HT1080 (cell line): ENCODE measurements around the gene TFIP11. TPM values are rescaled to one million over a fixed set of nuclear protein-coding genes. Genes with fewer than 3 reads are reported as not detected.

Source experiments
- DNase-seq: peaks from one replicate; pipeline ENCODE4 v3.0.0-alpha.2; 2015; ENCODE audit warnings: low read depth
- polyA plus RNA-seq, 2 experiments: library from polyadenylated mRNA; depleted of rRNA; stranded (reverse); fragments of >200 nt; gene quantifications; 2 replicates each; pipeline ENCODE4 v1.2.3, GENCODE V29; 2015
- total RNA-seq: library from RNA; depleted of rRNA; stranded (reverse); fragments of >200 nt; shearing (Covaris generic); gene quantifications from 2 replicates; pipeline ENCODE4 v1.2.3, GENCODE V29; 2014; rRNA removed

Gene TFIP11
- 41.9 and 44.7 TPM in 2 replicates for total RNA-seq
- 18.2 and 20.1 TPM in 2 replicates for polyA plus RNA-seq (2015; cell fraction: cytosol; rRNA removed)
- 68.2 and 71.1 TPM in 2 replicates for polyA plus RNA-seq (2015; cell fraction: nucleus; rRNA removed)

DNA sequence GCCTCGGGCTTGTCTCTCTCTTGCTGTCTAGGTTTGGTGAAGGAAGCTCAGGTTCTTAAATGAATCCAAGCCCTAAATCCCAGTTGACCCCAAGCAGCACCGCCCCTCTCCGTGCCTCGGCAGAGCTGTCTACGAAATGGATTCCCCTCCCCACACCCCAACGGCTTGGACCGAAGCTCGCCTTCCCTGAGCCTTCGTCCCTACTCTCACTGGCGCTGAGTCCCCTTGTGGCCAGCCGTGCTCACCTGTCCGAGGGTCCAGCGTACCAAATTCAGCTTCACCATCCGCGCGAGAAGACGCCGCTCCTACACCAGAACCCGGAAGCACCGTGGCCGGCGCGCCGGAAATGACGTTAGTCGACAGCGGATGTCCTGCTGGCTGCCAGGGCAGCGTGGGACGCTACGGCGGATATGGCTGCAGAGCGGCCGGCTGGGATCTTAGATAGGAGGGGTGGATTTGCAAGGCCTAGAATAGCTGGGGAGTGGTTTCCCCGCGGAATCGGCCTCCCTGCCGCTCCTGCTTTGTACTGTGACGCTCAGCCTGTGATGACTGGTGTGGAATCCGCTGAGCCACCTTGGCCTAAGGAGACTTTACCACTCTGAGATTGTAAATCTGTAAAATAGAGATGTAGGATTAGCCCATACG lies at the start of gene TFIP11:
TSS of gene TFIP11 (minus strand) at position 325 of the 645 bp plus-strand sequence. CDS start 2,201 bp downstream, outside the sequence.
- peak; percentile 89 for DNase-seq

DNA sequence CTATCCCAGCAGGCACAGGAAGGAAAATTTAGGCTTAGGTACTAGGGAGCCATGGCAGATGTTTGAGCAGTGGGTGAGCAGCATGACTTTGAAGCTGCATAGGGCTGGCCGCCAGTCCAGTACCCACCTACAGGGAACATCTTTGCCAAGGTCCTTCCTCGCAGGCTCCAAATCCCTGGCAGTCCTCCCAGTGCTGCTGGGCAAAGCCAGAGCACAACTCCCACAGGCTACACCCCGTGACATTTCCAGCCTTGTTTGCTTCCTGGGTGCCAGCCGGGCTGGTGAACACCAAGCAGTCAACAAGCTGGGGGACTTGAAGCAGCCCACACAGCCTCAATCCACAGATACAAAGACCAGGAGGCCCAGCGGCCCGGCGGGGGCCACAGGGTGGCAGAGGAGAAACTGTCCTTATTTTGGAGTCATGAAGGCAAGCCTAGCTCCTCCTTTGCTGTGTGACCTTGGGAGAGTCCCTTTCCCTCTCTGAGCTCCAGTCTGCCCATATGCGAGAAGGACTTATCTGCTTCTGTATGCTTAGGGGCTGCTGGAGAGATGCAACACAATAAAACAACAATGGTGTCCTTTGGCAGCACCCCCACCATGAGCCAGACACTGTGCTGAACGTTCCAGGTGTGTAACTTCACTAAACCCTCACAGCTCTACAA lies 49.6 kb upstream of the TFIP11 start:
- no peak for DNase-seq

DNA sequence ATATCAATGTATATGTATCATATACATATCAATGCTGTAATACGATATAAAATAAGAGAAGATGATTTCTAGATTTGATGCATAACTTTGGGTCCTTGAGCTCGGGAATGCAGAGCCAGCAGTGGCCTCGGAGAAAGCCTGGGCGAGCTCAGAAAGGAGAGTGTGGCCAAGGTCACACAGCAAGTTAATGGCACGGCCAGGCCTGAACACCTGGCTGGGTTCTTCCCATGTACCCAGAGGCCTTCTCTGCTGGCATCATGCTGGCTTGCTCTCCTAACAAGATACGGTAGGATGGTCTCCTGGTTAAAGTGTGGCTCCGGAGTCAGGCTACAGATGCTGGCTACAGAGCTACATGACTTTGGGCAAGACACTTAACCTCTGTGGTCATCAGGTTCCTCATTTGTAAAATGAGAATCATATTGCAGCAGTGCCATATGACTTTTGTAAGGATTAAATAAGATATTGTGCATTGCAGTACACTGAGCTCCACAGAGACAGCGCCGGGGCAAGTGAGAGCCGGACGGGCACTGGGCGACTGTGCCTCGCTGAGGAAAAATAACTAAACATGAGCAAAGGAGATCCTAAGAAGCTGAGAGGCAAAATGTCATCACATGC lies 47.8 kb upstream of the TFIP11 start:
- no peak for DNase-seq

DNA sequence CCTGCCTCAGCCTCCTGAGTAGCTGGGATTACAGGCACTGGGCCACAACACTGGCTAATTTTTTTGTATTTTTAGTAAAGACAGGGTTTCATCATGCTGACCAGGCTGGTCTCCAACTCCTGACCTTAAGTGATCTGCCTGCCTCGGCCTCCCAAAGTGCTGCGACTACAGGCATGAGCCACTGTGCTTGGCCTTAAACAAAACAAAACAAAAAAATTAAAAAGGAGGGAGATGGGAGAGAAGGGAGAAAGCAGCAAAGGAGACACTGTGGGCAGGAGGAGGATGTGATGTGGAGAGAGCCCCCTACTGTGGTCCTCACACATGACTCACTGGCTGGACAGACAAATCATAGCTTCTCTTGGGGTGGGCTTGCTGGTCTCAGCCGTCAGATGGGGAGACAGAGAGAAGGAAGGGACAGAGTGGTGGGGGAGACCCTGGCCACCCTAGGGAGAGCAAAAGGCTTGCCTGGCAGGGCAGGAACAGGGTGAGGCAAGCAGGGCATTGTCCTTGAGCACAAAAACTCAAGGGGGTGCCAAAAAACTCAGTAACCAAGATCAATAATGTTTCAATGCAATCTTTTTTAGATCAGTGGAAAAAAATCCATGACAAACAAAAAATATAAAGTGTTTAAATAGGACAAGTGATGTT lies 46.1 kb upstream of the TFIP11 start:
- peak; percentile 77 for DNase-seq

DNA sequence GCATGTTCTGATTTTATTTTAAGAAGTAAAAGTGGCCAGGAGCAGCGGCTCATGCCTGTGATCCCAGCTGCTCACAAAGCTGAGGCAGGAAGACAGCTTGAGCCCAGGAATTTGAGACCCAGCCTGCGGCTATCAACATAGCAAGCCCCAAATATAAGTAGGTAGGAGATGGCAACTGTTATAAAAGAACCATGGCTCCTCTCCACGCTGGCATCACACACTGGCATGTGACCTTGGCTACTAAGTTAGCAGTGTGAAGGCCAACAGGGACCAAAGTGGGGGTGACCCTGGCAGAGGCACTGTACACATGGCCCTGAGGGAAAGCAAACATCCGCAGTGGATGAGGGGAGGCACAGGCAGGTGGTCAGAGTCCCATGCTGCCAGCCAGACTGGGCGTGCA lies 44.6 kb upstream of the TFIP11 start:
- no peak for DNase-seq

DNA sequence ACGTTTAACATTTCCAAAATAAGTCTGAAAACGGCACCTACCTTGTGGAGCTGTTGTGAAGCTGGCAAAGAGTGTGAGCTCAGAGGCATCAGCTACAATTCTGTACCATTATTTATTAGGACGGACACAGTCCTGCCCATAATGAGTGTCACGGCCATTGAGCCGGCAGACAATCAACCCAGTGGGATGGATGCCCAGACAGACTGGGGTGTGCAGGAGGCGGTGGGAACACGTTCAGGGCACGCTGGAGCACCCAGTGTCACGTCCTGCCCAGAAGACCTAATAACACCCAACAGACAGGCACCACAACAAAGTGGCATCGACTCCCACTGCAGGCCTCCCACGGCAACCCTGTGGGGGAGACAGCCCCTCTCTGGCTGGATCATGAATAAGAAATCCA lies 43.2 kb upstream of the TFIP11 start:
- no peak for DNase-seq

DNA sequence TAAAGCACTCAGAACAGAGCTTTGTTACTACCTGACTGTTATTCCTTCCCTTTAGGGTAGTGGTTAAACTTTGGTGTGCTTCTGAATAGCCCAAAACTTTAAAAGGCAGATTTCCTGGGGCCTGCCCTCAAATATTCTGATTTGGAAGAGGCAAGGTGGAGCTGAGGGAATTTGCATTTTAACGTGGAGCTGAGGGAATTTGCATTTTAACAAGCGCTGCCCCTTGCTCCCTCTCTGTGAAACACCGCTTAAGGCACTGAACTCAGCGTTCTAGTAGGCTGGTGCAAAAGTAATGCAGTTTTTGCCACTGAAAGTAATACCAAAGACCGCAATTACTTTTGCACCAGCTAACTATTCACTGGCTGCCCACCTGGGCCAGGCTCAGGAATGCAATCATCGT lies 42.7 kb upstream of the TFIP11 start:
- no peak for DNase-seq

DNA sequence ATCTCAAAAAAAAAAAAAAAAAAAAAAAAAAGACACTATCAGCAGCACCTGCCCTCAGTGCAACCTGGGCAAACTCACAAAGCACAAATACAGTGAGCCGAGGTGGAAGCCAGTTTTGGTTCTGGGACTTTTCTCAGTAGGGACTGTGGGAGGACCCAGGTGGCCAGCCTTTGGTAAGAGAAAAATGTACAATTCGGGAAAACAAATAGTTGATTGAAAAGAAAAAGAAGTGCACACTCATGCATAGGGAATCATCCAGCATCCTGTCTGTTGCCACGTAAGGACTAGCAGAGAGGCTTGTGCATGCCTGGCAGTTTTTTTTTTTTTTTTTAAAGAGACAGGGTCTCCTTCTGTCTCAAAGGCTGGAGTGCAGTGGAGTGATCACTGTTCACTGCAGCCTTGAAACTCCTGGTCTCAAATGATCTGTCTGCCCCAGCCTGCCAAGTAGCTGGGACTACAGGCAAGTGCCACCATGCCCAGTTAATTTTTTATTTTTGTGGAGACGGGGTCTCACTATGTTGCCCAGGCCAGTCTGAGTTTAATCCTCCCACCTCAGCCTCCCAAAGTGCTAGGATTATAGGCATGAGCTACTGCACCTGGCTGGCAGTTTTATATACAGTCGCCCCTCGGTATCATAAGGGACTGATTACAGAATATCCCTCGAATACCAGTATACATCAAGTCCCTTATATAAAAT lies 40.9 kb upstream of the TFIP11 start:
- DNase-seq, result peak; percentile 93

DNA sequence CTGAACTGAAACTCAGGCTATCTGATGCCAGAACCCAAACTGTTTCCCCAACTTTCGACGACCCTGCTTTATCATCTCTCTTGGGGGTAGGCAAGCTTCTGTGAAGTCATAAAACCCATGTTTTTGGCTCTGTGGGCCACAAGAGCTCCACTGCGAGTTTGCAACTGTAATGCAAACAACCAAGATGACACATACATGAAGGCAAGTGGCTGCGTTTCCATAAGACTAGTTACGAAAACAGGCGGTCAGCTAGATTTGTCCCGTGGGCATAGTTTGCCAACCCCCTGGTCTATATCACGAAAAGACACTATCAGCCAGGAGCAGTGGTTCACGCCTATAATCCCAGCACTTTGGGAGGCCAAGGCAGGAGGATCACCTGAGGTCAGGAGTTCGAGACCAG lies 40.2 kb upstream of the TFIP11 start:
- no peak for DNase-seq

DNA sequence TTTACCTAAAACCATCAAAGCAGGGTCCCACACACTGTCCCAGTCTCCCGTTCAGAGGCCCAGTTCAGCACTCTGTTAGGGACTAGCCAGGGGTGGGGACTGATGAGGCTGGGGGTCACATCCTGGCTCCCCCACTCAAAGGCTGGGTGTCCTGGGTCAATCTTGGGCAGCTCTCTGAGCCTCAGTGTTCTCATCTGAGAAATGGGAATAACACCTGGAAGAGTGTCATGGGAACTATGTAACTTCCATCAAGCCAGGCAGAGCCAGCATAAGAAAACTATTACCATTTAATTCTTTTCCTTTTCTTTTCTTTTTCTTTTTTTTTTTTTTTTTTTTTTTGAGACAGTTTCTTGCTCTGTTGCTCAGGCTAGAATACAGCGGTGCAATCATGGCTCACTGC lies 39.3 kb upstream of the TFIP11 start:
- no peak for DNase-seq

DNA sequence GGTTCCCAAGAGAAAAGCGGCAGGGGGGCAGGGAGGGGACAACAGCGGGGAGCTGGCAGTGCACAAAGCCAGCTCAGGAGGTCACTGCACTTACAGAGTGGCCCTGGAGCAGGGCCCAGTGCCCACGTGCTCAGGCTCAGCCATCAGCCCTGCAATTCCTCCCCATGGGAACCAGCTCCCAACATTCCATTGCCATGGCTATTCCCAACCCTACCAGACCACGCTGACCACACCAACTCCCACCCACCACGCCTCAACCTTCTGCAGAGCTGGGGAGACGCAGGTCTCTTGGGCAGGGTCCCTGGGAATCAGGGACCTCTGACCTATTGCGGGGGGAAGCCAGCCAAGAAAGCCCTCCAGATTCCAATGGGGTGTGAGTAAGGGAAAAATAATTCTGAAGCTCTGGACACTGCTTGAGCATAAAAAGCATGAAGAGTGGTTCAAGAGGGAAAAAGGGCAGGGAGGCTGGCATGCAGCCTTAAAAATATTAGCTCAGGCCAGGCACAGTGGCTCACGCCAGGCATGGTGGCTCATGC lies 38.3 kb upstream of the TFIP11 start:
- peak; percentile 98 for DNase-seq

DNA sequence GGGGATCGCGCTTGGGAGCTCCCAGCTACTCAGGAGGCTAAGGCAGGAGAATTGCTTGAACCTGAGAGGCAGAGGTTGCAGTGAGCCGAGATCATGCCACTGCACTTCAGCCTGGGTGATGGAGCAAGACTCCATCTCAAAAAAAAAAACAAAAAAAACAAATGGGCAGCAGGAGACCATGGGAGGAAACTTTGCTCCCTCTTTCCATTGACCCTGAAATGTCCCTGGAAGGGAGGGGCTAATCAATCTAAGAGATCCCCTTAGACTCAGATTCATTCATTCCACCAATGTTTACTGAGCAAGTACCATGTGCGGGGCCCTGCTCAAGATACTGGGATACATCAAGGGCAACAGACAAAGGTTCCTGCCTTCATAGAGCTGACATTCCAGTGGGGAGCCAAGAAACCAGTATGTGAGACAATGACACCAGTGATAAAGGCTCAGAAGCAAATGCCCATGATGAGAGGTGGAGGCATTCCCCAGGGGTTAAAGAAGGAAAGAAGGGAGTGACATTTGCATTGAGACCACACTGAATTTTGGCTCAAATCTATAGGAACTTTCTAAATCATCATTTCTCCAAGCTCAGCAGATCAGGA lies 37.7 kb upstream of the TFIP11 start:
- no peak for DNase-seq

DNA sequence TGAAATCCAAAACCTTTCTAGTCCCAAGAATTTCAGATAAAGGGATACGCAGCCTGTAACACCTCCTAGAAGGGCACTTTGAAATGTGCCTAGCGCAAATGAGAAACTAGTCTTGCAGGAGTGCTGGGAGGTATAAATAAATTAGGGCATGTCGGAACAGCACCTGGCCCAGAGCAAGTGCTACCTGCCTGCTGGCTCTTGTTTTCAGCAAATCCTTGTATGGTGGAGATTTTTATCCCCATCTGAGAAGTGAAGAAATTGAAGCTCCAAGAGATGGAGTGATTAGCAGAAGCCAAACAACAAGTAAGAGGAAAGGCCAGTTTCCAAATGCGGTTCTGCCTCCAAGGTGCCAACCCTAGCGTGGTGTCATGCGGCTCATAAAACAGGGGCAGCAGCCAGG lies 36.7 kb upstream of the TFIP11 start:
- DNase-seq, result no peak

DNA sequence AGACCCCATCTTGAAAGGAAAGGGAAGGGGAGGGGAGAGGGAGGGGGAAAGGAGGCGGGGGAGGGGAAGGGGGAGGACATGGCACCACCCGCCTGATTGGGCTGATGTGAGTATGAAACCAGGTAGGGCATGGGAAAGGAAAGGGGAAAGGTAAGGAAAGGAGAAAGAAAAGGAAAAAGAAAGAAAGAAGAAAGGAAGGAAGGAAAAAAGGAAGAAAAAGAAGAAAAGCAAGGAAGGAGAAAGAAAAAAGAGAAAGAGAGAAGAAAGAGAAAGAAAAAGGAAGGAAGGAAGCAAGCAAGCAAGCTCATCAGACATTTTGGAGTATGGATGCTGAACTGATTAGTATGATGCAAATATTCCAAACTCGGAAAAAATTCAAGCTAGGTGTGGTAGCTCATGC lies 36.0 kb upstream of the TFIP11 start:
- no peak for DNase-seq

DNA sequence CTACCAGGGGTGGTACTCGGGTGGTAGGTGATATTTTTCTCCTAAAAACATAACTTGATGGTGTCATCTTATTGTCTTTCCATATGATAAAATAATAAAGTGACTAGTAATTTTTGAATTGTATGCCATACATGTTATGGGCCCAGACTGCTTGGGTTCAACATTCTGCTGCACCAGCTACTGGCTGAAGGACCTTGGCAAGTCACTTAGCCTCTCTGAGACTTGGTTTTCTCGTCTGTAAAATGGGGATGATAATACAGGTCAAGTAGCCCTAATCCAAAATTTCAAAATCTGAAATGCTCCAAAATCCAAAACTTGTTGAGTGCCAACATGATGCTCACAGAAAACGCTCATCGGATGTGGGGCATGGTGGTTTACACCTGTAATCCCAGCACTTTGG lies 35.6 kb upstream of the TFIP11 start:
- no peak for DNase-seq

DNA sequence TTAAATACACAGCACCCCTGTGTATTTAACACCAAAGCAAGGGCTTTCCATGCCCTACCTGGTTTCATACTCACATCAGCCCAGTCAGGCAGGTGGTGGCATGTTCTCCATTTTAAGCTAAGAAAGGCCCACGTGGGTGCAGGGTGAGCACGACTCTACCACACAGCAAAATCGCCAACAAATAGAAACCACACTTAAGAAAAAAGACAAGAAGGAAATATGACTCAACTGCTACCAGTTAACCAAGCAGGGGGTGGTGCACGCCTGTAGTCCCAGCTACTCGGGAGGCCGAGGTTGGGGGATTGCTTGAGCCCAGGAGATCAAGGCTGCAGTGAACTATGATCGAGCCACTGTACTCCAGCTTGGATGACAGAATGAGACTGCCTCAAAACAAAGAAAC lies 35.2 kb upstream of the TFIP11 start:
- DNase-seq, result peak; percentile 80

DNA sequence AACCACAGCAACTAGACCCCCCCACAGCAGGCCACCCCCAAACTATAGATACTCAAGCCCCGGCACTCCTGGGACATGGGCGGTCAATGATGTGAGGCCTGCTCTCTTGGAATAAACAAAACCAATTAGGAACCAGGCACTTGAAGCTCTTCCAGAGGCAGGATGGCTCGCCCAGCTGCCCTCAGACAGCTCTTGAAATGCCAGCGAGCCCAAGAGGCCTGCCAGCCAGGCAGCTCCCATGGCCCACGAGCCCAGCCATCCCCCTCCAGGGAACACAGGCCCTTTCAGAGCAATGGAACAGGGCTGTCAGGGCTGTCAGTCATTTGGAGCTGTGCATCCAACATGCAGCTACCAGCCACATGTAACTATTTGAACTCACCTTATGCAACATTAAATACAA lies 34.0 kb upstream of the TFIP11 start:
- no peak for DNase-seq

DNA sequence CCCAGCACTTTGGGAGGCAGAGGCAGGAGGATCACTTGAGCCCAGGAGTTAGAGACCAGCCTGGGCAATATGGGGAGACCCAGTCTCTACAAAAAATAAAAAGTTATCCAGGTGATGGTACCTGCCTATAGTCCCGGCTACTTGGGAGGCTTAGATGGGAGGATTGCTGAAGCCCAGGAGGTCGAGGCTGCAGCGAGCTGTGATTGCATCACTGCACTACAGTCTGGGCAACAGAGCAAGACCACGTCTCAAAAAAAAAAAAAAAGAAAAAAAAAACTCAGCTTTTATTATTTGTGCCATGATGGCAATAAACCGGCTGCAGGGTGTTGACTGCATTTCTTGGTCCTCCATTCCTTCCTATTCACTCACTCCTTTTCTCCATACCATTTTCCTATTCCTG lies 33.6 kb upstream of the TFIP11 start:
- DNase-seq, result no peak

DNA sequence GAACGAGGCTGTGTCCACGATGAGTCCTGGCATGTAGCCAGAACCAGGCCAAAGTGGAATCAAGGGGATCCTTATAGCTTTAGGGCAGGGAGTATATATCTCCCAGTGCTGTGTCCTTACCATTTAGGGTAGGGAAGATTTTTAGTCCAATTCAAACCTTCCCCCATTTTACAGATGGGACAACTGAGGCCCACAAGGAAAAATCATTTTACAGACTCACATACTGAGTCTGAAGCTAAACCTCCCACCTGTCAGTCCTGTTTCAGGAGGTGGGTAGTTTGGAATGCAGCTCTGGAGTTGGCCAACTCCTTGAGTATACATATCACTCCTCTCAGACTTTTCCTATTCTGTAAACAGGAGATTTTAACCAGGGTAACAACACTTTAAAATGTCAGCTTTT lies 33.1 kb upstream of the TFIP11 start:
- DNase-seq, result no peak

DNA sequence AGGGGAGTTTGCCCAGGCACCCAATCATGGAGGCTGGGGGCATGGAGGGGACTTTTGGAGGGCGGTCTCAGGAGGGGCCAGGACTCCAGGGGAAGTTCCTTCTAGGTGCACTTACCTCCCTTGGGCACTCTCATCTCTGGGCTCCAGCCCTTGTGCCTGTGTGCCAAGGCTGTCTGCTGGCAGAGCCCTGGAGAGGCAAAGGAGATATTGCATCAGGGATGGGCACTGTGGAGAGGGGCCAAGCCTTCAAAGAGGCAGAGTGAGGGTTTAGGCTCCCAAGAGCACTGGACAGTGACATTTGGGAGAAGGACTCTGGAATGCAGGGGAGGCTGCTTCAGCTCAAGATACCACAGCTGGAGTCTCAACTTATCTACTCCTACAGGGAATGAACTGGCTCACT lies 32.2 kb upstream of the TFIP11 start:
- DNase-seq, result no peak

DNA sequence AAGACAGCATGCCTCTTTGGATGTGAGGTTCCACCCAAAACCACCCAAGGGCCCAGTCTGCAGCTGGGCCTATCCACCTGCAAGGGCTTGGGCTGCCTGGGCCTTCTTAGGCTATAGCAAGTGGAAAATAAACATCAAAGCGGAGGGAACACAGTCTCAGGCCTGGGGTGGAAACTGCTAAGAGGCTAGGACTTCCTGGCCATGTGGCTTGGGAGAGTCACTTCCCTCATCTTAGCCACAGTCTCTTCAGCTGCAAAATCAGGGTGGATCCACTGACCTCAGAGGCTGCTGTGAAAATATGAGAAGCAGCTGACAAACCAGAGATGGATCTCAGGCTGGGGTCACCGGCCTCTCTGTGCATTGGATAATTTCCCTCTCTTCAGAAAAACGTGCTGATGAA lies 30.6 kb upstream of the TFIP11 start:
- DNase-seq, result peak; percentile 41
